ENCODE data around the gene MPDZ.

The MPDZ gene

GRCh38 chr9:13279284-13280141 is at the start of gene MPDZ:
Gene MPDZ (minus strand): TSS chr9:13279692. CDS start chr9:13250315, 29,377 bp downstream.
- peak in 52 of 56 donors; percentile 7 to 79 (median 56) for DNase-seq

- DNase-seq: peak in 2 of 56 donors; percentile 2 to 10
These were observed 45.5 kb upstream of the MPDZ start for GRCh38 chr9:13324988-13325387.

GRCh38 chr9:13322828-13323550 is 43.5 kb upstream of the MPDZ start:
- no peak for DNase-seq

GRCh38 chr9:13318027-13318426 is 38.5 kb upstream of the MPDZ start:
- no peak for DNase-seq

GRCh38 chr9:13296972-13297371 is 17.5 kb upstream of the MPDZ start:
- DNase-seq: no peak

- DNase-seq: no peak
These were observed 16.1 kb upstream of the MPDZ start for GRCh38 chr9:13295556-13295955.

- DNase-seq: no peak
These were observed 13.3 kb upstream of the MPDZ start for GRCh38 chr9:13292782-13293181.

GRCh38 chr9:13292158-13292557 is 12.7 kb upstream of the MPDZ start:
- DNase-seq: no peak

GRCh38 chr9:13291718-13292117 is 12.2 kb upstream of the MPDZ start:
- DNase-seq: no peak

GRCh38 chr9:13284011-13284410 is 4.5 kb upstream of the MPDZ start:
- no peak for DNase-seq

- no peak for DNase-seq
These were observed 3.5 kb upstream of the MPDZ start for GRCh38 chr9:13282998-13283397.

GRCh38 chr9:13281356-13282016 is 2.0 kb upstream of the MPDZ start:
- DNase-seq: no peak

GRCh38 chr9:13278368-13279246 is 885 bp downstream of the MPDZ start:
- peak in 54 of 56 donors; percentile 20 to 87 (median 66) for DNase-seq

GRCh38 chr9:13278023-13278367 is 1.5 kb downstream of the MPDZ start:
- DNase-seq: no peak

GRCh38 chr9:13274886-13275641 is 4.4 kb downstream of the MPDZ start:
- no peak for DNase-seq

- no peak for DNase-seq
These were observed 8.8 kb downstream of the MPDZ start for GRCh38 chr9:13270734-13271133.

GRCh38 chr9:13269589-13270452 is 9.7 kb downstream of the MPDZ start:
- no peak for DNase-seq

- no peak for DNase-seq
These were observed 11.0 kb downstream of the MPDZ start for GRCh38 chr9:13268469-13268868.

GRCh38 chr9:13267743-13268142 is 11.7 kb downstream of the MPDZ start:
- peak in 5 of 56 donors; percentile 6 to 40 (median 14) for DNase-seq

Data from nucleus accumbens (tissue), 56 donors.